HCT116 (cell line): ENCODE measurements around the gene VWA5A. TPM values are rescaled to one million over a fixed set of nuclear protein-coding genes. Genes with fewer than 3 reads are reported as not detected.

ENCODE experiments used
- ATAC-seq: fragments of 200-7000 bp; cut with Tn5 transposase; 2 replicates; pipeline ENCODE4 v1.9.1; 2020; ENCODE audit warnings: mild to moderate bottlenecking, moderate library complexity
- BruUV-seq: library from RNA; stranded (reverse); fragments of 400-500 nt; replicated peaks from 2 replicates; lab custom pipeline; 2021; lab: Mats Ljungman, UMichigan
- CTCF ChIA-PET: fragments of 300-600 bp; sonication (Branson Sonifier 250); formaldehyde crosslinking; loops from one replicate; lab custom pipeline; 2021; ENCODE audit warnings: antibody characterized with exemption; lab: Charles Lee
- POLR2A ChIA-PET: fragments of 300-600, 350-600 bp; sonication (Branson Sonifier 250); formaldehyde crosslinking; loops from one replicate; lab custom pipeline; 2021; ENCODE audit warnings: antibody characterized with exemption; lab: Charles Lee
- RAD21 ChIA-PET, 2 experiments: fragments of 300-600 bp; sonication (Branson Sonifier 250); formaldehyde crosslinking; loops; one replicate each; lab custom pipeline; 2023; ENCODE audit warnings: low total read pairs in 2 of 2; ENCODE audit not compliant: uncharacterized antibody in 2 of 2, unreplicated experiment in 2 of 2, low non-redundant PET in 1 of 2; lab: Charles Lee
- DNase-seq: peaks from one replicate; pipeline ENCODE4 v3.0.0-alpha.2; 2010; ENCODE audit warnings: low read depth, low spot score
- H2AFZ ChIP-seq: fragments of 200-600 bp; shearing (Covaris generic), sonication (generic); 2 replicates; pipeline ENCODE4 v1.6.1; 2017; ENCODE audit warnings: low read depth, mixed run types, mixed read lengths, antibody characterized with exemption, low read length; ENCODE audit not compliant: poor library complexity, severe bottlenecking
- H3K27ac ChIP-seq: 2 replicates; pipeline ENCODE4 v1.5.1; 2012; ENCODE audit warnings: low read depth, low read length
- H3K27me3 ChIP-seq: fragments of 200-600 bp; sonication (generic); 2 replicates; pipeline ENCODE4 v1.6.1; 2016; ENCODE audit warnings: mixed run types, low read length, mixed read lengths; ENCODE audit not compliant: insufficient read depth
- H3K36me3 ChIP-seq, 2 experiments: fragments of 200-500 bp in 1 of 2; fragments of 200-600 bp in 1 of 2; sonication (Bioruptor generic) in 1 of 2; sonication (generic) in 1 of 2; 2 replicates each; pipeline versions ENCODE4 v1.5.1 to v1.6.1; 2014 to 2016; ENCODE audit warnings: low read length in 2 of 2, inconsistent platforms in 1 of 2, mixed read lengths in 1 of 2, mixed run types in 1 of 2; ENCODE audit not compliant: insufficient read depth in 2 of 2, control insufficient read depth in 1 of 2
- H3K4me1 ChIP-seq, 2 experiments: fragments of 200-600 bp in 1 of 2; sonication (generic) in 1 of 2; 2 replicates each; pipeline versions ENCODE4 v1.5.1 to v1.6.1; 2012 to 2017; ENCODE audit warnings: low read length in 2 of 2, inconsistent platforms in 1 of 2, mild to moderate bottlenecking in 1 of 2, mixed read lengths in 1 of 2, mixed run types in 1 of 2, moderate library complexity in 1 of 2; ENCODE audit not compliant: insufficient read depth in 2 of 2, control insufficient read depth in 1 of 2
- H3K4me2 ChIP-seq: fragments of 200-600 bp; sonication (generic); 2 replicates; pipeline ENCODE4 v1.6.1; 2017; ENCODE audit warnings: mixed run types, low read length, mixed read lengths
- H3K4me3 ChIP-seq, 2 experiments: fragments of 200-600 bp in 1 of 2; sonication (generic) in 1 of 2; replicated peaks in 1 of 2; 2 replicates each; pipeline ENCODE4 v1.5.1; 2011 to 2016; ENCODE audit warnings: low read length in 2 of 2, control low read depth in 1 of 2, low read depth in 1 of 2, mild to moderate bottlenecking in 1 of 2, mixed read lengths in 1 of 2, mixed run types in 1 of 2
- H3K79me2 ChIP-seq: fragments of 200-600 bp; sonication (generic); 2 replicates; pipeline ENCODE4 v1.6.1; 2017; ENCODE audit warnings: mild to moderate bottlenecking, mixed run types, low read length, moderate library complexity, mixed read lengths; ENCODE audit not compliant: insufficient read depth
- H3K9ac ChIP-seq: fragments of 200-600 bp; sonication (generic); 2 replicates; pipeline ENCODE4 v1.6.1; 2016; ENCODE audit warnings: low read length, mixed read lengths
- H3K9me2 ChIP-seq: fragments of 200-600 bp; sonication (generic), shearing (Covaris generic); 2 replicates; pipeline ENCODE4 v1.6.1; 2017; ENCODE audit warnings: mixed run types, mild to moderate bottlenecking, moderate library complexity; ENCODE audit not compliant: insufficient read depth
- H3K9me3 ChIP-seq, 2 experiments: fragments of 200-500 bp in 1 of 2; fragments of 200-600 bp in 1 of 2; sonication (Bioruptor generic) in 1 of 2; sonication (generic) in 1 of 2; 2 replicates each; pipeline ENCODE4 v1.6.1; 2014 to 2017; ENCODE audit warnings: low read length in 2 of 2, mixed read lengths in 2 of 2, inconsistent platforms in 1 of 2, low read depth in 1 of 2, mild to moderate bottlenecking in 1 of 2, mixed run types in 1 of 2, moderate library complexity in 1 of 2; ENCODE audit not compliant: control insufficient read depth in 1 of 2, insufficient read depth in 1 of 2
- H4K20me1 ChIP-seq: fragments of 200-600 bp; sonication (generic), shearing (Covaris generic); 2 replicates; pipeline ENCODE4 v1.6.1; 2017; ENCODE audit warnings: mixed run types, mild to moderate bottlenecking, moderate library complexity; ENCODE audit not compliant: insufficient read depth
- CBX3 ChIP-seq: IDR thresholded peaks from 2 replicates; pipeline ENCODE4 v1.6.1; 2012; ENCODE audit warnings: low read depth
- CEBPB ChIP-seq: IDR thresholded peaks from 2 replicates; pipeline ENCODE4 v1.6.1; 2012; ENCODE audit warnings: low read depth
- CTCF ChIP-seq, 3 experiments: fragments of 200-600 bp in 1 of 3; sonication (generic) in 1 of 3; IDR thresholded peaks in 2 of 3; conservative IDR thresholded peaks in 1 of 3; 2 replicates each; pipeline ENCODE4 v1.5.1; 2012 to 2017; ENCODE audit warnings: low read depth in 2 of 3, low read length in 2 of 3, antibody characterized with exemption in 1 of 3, borderline replicate concordance in 1 of 3, control low read depth in 1 of 3, mild to moderate bottlenecking in 1 of 3, mixed read lengths in 1 of 3, mixed run types in 1 of 3, moderate library complexity in 1 of 3; ENCODE audit not compliant: insufficient read depth in 1 of 3
- ELF1 ChIP-seq: IDR thresholded peaks from 2 replicates; pipeline ENCODE4 v1.6.1; 2012; ENCODE audit warnings: low read depth, borderline replicate concordance
- EZH2 ChIP-seq: fragments of 200-600 bp; sonication (generic); IDR thresholded peaks from 2 replicates; pipeline ENCODE4 v1.6.1; 2017; ENCODE audit warnings: antibody characterized with exemption, mixed run types
- FOSL1 ChIP-seq: IDR thresholded peaks from 2 replicates; pipeline ENCODE4 v1.6.1; 2012; ENCODE audit warnings: low read depth
- JUND ChIP-seq: IDR thresholded peaks from 2 replicates; pipeline ENCODE4 v1.6.1; 2012
- SIN3A ChIP-seq: IDR thresholded peaks from 2 replicates; pipeline ENCODE4 v1.6.1; 2012; ENCODE audit warnings: low read depth
- SP1 ChIP-seq: IDR thresholded peaks from 2 replicates; pipeline ENCODE4 v1.6.1; 2012; ENCODE audit warnings: low read depth
- SRF ChIP-seq: IDR thresholded peaks from 2 replicates; pipeline ENCODE4 v1.6.1; 2012; ENCODE audit warnings: low read depth
- YY1 ChIP-seq: IDR thresholded peaks from 2 replicates; pipeline ENCODE4 v1.6.1; 2011; ENCODE audit warnings: low read length, low read depth, moderate library complexity, mild to moderate bottlenecking; ENCODE audit not compliant: insufficient replicate concordance; ENCODE audit errors: extremely low read depth
- ZNF274 ChIP-seq: fragments of 200-500 bp; sonication (Bioruptor generic); IDR thresholded peaks from 2 replicates; pipeline ENCODE4 v1.6.1; 2014; ENCODE audit warnings: mild to moderate bottlenecking, low read depth, low read length, inconsistent platforms
- intact Hi-C: fragments of 100-400 bp; cut with micrococcal nuclease; formaldehyde crosslinking; loops from 2 replicates; pipeline ENCODE4 v1.10.0; 2022
- total RNA-seq: library from RNA; stranded (reverse); gene quantifications from one replicate; pipeline ENCODE4 v1.2.1, GENCODE V29; 2021; ENCODE audit not compliant: unreplicated experiment
- TF ChIP-seq, protein P1 (sequence below): IDR thresholded peaks from 2 replicates; pipeline ENCODE4 v1.6.1; 2012
- TF ChIP-seq, protein P2 (sequence below): IDR thresholded peaks from 2 replicates; pipeline ENCODE4 v1.6.1; 2011; ENCODE audit warnings: mild to moderate bottlenecking, low read length, moderate library complexity; ENCODE audit not compliant: insufficient replicate concordance; ENCODE audit errors: extremely low read depth
- TF ChIP-seq, protein P3 (sequence below): IDR thresholded peaks from 2 replicates; pipeline ENCODE4 v1.6.1; 2012; ENCODE audit warnings: low read depth
- TF ChIP-seq, protein P4 (sequence below): IDR thresholded peaks from 2 replicates; pipeline ENCODE4 v1.6.1; 2012

VWA5A gene
- total RNA-seq, 1 experiment from 2014 or later, result 5.0 TPM

GRCh38 chr11:124075492-124075840 is 39.8 kb upstream of the VWA5A start:
- no peak for DNase-seq
- no peak overlapping the region for H2AFZ ChIP-seq

More at GRCh38 chr11:124075492-124075840, 39.8 kb upstream of the VWA5A start:
- TF ChIP-seq CTCF (IDR thresholded peaks at IDR 0.05 in 2 of 3, conservative IDR thresholded peaks at IDR 0.05 in 1 of 3; ENCODE audit: borderline replicate concordance in 1 of 3, insufficient read depth in 1 of 3, low read depth in 2 of 3, low read length in 2 of 3) (no peak), FOSL1 (no peak), JUND (no peak), ELF1 (no peak), SP1 (no peak), YY1 (no peak), CBX3 (no peak), SRF (no peak), ZNF274 (no peak), EZH2 (no peak), SIN3A (no peak), CEBPB (no peak)
- TF ChIP-seq, protein P1, sequence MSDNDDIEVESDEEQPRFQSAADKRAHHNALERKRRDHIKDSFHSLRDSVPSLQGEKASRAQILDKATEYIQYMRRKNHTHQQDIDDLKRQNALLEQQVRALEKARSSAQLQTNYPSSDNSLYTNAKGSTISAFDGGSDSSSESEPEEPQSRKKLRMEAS, result no peak
- TF ChIP-seq, protein P2, sequence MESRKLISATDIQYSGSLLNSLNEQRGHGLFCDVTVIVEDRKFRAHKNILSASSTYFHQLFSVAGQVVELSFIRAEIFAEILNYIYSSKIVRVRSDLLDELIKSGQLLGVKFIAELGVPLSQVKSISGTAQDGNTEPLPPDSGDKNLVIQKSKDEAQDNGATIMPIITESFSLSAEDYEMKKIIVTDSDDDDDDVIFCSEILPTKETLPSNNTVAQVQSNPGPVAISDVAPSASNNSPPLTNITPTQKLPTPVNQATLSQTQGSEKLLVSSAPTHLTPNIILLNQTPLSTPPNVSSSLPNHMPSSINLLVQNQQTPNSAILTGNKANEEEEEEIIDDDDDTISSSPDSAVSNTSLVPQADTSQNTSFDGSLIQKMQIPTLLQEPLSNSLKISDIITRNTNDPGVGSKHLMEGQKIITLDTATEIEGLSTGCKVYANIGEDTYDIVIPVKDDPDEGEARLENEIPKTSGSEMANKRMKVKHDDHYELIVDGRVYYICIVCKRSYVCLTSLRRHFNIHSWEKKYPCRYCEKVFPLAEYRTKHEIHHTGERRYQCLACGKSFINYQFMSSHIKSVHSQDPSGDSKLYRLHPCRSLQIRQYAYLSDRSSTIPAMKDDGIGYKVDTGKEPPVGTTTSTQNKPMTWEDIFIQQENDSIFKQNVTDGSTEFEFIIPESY, result no peak
- TF ChIP-seq, protein P3, sequence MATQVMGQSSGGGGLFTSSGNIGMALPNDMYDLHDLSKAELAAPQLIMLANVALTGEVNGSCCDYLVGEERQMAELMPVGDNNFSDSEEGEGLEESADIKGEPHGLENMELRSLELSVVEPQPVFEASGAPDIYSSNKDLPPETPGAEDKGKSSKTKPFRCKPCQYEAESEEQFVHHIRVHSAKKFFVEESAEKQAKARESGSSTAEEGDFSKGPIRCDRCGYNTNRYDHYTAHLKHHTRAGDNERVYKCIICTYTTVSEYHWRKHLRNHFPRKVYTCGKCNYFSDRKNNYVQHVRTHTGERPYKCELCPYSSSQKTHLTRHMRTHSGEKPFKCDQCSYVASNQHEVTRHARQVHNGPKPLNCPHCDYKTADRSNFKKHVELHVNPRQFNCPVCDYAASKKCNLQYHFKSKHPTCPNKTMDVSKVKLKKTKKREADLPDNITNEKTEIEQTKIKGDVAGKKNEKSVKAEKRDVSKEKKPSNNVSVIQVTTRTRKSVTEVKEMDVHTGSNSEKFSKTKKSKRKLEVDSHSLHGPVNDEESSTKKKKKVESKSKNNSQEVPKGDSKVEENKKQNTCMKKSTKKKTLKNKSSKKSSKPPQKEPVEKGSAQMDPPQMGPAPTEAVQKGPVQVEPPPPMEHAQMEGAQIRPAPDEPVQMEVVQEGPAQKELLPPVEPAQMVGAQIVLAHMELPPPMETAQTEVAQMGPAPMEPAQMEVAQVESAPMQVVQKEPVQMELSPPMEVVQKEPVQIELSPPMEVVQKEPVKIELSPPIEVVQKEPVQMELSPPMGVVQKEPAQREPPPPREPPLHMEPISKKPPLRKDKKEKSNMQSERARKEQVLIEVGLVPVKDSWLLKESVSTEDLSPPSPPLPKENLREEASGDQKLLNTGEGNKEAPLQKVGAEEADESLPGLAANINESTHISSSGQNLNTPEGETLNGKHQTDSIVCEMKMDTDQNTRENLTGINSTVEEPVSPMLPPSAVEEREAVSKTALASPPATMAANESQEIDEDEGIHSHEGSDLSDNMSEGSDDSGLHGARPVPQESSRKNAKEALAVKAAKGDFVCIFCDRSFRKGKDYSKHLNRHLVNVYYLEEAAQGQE, result no peak
- TF ChIP-seq, protein P4, sequence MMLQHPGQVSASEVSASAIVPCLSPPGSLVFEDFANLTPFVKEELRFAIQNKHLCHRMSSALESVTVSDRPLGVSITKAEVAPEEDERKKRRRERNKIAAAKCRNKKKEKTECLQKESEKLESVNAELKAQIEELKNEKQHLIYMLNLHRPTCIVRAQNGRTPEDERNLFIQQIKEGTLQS, result no peak
- Histone ChIP-seq H3K79me2 (no peaks in the 10 kb centered on the region), H3K9me3 (no peaks in the 10 kb centered on the region), H4K20me1 (no peaks in the 10 kb centered on the region), H3K4me1 (no peaks in the 10 kb centered on the region), H3K4me2 (no peak overlapping the region), H3K36me3 (no peaks in the 10 kb centered on the region), H3K27me3 (peaks cover 25% of the 10 kb centered on the region), H3K9me2 (no peaks in the 10 kb centered on the region), H3K4me3 (no peak overlapping the region), H3K27ac (no peak overlapping the region), H3K9ac (no peak overlapping the region)
- CTCF ChIA-PET, result no interaction called here
- intact Hi-C loops, result no loop called here
- RAD21 ChIA-PET, result no interaction called here
- no peak for ATAC-seq
- POLR2A ChIA-PET, result no interaction called here
- BruUV-seq, result no TSS peak
